GM12872 (cell line): ENCODE measurements around the gene BCL2L13.

Source experiments
- TF ChIP-seq, protein P1 (sequence below): IDR thresholded peaks from 3 replicates; pipeline ENCODE4 v1.5.1; 2011; ENCODE audit warnings: low read depth, mild to moderate bottlenecking, low read length, moderate library complexity; ENCODE audit not compliant: insufficient read depth

BCL2L13 gene

DNA sequence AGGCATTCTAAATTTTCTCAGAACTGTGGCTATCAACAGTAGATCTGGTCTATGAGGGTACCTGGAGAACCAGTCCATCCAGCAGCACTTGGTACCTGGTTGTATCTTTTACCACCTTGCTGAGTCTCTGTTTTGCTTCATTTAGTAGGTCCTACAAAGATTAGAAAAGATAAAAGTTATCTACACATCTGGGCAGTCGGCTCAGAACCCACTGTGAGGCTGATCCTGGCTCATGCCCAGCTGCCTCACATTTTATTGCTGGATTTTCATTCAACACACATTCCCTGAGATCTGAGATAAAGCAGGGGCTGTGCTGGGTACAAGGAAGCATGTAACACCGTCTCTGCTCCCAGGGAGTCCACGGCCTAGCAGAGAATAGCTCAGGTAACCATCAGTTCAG lies 37.5 kb upstream of the BCL2L13 start:
- TF ChIP-seq, protein P1, sequence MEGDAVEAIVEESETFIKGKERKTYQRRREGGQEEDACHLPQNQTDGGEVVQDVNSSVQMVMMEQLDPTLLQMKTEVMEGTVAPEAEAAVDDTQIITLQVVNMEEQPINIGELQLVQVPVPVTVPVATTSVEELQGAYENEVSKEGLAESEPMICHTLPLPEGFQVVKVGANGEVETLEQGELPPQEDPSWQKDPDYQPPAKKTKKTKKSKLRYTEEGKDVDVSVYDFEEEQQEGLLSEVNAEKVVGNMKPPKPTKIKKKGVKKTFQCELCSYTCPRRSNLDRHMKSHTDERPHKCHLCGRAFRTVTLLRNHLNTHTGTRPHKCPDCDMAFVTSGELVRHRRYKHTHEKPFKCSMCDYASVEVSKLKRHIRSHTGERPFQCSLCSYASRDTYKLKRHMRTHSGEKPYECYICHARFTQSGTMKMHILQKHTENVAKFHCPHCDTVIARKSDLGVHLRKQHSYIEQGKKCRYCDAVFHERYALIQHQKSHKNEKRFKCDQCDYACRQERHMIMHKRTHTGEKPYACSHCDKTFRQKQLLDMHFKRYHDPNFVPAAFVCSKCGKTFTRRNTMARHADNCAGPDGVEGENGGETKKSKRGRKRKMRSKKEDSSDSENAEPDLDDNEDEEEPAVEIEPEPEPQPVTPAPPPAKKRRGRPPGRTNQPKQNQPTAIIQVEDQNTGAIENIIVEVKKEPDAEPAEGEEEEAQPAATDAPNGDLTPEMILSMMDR, result no peak

DNA sequence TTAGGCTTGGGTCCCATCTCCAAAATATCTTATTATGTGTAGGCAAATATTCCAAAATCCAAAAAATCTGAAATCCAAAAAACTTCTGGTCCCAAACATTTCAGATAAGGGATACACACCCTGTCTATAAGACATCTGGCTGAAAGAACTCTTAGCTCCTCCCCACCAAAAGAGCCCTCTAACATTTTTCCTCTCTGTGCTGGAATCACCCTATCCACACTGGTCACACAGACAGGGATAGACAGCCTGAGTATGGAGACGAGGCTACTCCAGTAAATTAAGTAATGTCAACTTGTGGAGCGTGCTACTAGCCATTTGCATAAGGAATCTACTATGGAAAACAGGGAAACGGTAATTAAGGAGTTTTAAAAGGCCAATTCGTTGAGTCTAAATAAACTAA lies 34.9 kb upstream of the BCL2L13 start:
- TF ChIP-seq, protein P1, result no peak

DNA sequence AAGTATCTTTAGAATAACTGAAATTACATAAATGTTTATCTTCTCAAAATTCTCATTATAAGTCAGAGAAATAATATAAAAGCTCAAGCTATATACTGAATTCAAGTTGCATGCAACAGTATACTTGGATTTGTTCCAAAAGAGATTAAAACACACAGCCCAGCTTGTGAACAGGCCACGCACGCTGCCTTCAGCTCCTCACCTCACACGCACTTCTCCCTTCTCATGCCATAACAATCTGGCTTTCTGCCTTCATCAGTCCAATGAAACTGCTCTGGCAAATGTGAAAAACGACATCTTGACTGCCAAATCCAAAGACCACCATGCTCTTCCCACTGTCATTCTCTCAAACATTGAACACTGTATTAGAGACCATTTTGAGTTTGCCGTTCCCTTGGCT lies 32.1 kb upstream of the BCL2L13 start:
- TF ChIP-seq, protein P1, result no peak

DNA sequence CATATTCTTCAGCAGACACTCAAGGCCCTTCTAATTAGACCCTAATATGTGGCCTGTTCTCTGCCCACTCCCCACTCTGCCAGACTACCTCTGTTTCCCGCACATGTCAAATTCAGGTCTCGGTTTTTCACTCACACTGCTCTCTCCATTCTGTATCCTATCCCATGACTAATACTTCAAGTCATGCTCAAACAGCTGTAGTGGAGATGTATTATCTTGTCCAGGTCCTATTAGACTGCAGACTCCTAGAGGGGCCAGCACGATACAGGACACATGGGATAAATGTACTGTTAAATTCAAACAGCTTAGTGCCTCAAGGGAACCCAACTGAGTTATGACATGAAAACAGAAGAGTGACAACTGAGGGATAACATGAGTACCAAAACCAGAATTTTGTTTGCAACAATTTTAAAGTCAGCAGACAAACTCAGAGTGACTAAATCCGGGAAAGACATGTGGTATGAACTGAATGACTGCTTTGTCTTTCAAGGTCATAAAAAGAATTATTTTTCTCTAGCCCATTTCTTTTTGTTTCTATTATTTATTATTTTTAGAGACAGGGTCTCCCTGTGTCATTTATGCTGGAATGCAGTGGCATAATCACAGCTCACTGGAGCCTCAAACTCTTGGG lies 30.6 kb upstream of the BCL2L13 start:
- TF ChIP-seq, protein P1, result no peak

DNA sequence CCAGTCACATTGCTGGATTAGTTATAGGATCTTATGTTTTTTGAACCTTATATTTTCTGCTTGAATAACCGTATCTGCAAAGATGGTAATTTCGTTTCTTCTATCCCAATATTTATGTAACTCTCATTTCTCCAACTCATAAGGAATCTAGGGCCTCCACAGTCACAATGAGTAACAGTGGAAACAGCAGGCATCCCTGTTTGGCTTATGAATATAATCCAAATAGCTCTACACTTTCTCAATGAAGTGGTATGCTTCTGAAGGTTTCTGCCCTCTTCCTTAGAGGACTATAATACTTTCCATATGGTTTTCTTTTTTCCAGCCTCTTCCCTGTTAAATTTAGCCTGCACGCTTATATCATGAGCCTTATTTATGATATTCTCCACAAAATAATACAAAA lies 26.5 kb upstream of the BCL2L13 start:
- TF ChIP-seq, protein P1, result no peak

DNA sequence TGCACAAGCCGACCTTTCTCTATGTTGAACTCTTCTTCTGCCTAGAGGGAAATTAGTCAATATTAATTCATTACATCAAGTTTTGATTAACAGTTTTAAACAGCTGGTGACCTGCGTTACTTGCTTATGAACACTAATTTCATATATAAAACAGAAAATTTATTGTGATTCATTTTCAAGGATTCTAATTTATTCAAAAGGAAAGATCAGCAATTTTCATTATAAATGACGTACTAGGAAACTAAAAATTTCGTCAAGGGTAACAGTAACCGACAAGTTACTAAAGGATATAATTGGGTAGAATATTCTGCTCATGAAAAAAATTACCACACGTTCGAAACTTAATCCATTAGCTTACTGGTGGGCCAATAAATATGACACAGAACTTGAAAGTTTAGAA lies 25.3 kb upstream of the BCL2L13 start:
- TF ChIP-seq, protein P1, result no peak

DNA sequence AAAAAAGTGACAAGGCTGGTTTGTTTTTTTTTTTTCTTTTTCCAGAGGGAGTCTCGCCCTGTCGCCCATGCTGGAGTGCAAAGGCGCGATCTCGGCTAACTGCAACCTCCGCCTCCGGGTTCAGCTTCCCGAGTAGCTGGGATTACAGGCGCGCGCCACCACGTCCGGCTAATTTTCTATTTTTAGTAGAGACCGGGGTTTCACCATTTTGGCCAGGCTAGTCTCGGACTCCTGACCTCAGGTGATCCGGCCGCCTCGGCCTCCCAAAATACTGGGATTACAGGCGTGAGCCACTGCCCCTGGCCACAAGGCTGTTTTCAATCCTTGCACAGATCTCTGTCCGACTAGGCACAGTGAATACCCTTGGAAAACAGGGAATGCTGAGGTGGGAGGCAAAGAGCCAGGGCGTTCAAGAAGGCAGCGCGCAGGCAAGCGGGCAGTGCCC lies 10.6 kb upstream of the BCL2L13 start:
- TF ChIP-seq, protein P1, result no peak
